GM12878 (cell line): ENCODE measurements around the gene HIVEP3. TPM values are rescaled to one million over a fixed set of nuclear protein-coding genes. Genes with fewer than 3 reads are reported as not detected.
A peak's percentile ranks its signal among the peaks of the same experiment; 100 is the strongest.

Experiments
- ATAC-seq: fragments of 200-7000 bp; cut with Tn5 transposase; 3 replicates; pipeline ENCODE4 v1.9.1; 2020; ENCODE audit warnings: mild to moderate bottlenecking, moderate library complexity
- BruUV-seq: library from RNA; stranded (reverse); fragments of 400-500 nt; replicated peaks from 2 replicates; lab custom pipeline; 2021; lab: Mats Ljungman, UMichigan
- CTCF ChIA-PET: fragments of 300-600 bp; sonication (Branson Sonifier 250); formaldehyde crosslinking; extraction: SDS; loops from one replicate; lab custom pipeline; 2021; ENCODE audit warnings: inconsistent platforms; lab: Yijun Ruan, JAX
- POLR2A ChIA-PET: fragments of 350-600 bp; formaldehyde crosslinking; extraction: SDS; loops from one replicate; lab custom pipeline; 2021; ENCODE audit warnings: inconsistent platforms; lab: Charles Lee
- RAD21 ChIA-PET: fragments of 300-600 bp; sonication (Branson Sonifier 250); formaldehyde crosslinking; loops from one replicate; lab custom pipeline; 2023; ENCODE audit warnings: antibody characterized with exemption; ENCODE audit not compliant: unreplicated experiment; lab: Charles Lee
- SMC1A ChIA-PET: fragments of 300-600 bp; sonication (Branson Sonifier 250); formaldehyde crosslinking; loops from one replicate; lab custom pipeline; 2023; ENCODE audit not compliant: unreplicated experiment, uncharacterized antibody; lab: Charles Lee
- DNase-seq: peaks from one replicate; pipeline ENCODE4 v3.0.0-alpha.2; 2011; ENCODE audit warnings: low read depth, low spot score
- FAIRE-seq: peaks from 3 replicates; lab custom pipeline; 2011; peaks lifted over from hg19 to GRCh38; lab: Jason Lieb, UNC
- H2AFZ ChIP-seq: 2 replicates; pipeline ENCODE4 v1.6.0; 2011; ENCODE audit warnings: low read depth, low read length, control low read depth; ENCODE audit not compliant: control insufficient read depth
- H3K27ac ChIP-seq: 2 replicates; pipeline ENCODE4 v1.5.1; 2011; ENCODE audit warnings: control low read depth; ENCODE audit not compliant: control insufficient read depth, insufficient read depth
- H3K27me3 ChIP-seq, 2 experiments: replicated peaks in 1 of 2; 2 replicates each; pipeline versions ENCODE4 v1.6.0 to v1.6.1; 2011; ENCODE audit warnings: low read length in 1 of 2; ENCODE audit not compliant: control insufficient read depth in 2 of 2, insufficient read depth in 2 of 2
- H3K36me3 ChIP-seq, 2 experiments: 2 replicates each; pipeline ENCODE4 v1.5.1; 2011; ENCODE audit warnings: low read length in 1 of 2; ENCODE audit not compliant: control insufficient read depth in 2 of 2, insufficient read depth in 2 of 2
- H3K4me1 ChIP-seq: 2 replicates; pipeline ENCODE4 v1.6.1; 2011; ENCODE audit warnings: mild to moderate bottlenecking, low read length, moderate library complexity, mixed read lengths; ENCODE audit not compliant: control insufficient read depth, insufficient read depth
- H3K4me2 ChIP-seq: 2 replicates; pipeline ENCODE4 v1.6.0; 2011; ENCODE audit warnings: control low read depth; ENCODE audit not compliant: control insufficient read depth, insufficient read depth
- H3K4me3 ChIP-seq: fragments of 200-600 bp; sonication (generic); 2 replicates; pipeline ENCODE4 v1.5.1; 2016
- H3K79me2 ChIP-seq: 2 replicates; pipeline ENCODE4 v1.6.0; 2011; ENCODE audit warnings: low read length; ENCODE audit not compliant: control insufficient read depth, insufficient read depth
- H3K9ac ChIP-seq: 2 replicates; pipeline ENCODE4 v1.8.0; 2011; ENCODE audit warnings: low read length, control low read depth, mixed read lengths; ENCODE audit not compliant: control insufficient read depth, insufficient read depth
- H3K9me3 ChIP-seq: replicated peaks from 3 replicates; pipeline ENCODE4 v1.5.1; 2011; ENCODE audit warnings: mild to moderate bottlenecking, low read length; ENCODE audit not compliant: control insufficient read depth, insufficient read depth
- H4K20me1 ChIP-seq: 2 replicates; pipeline ENCODE4 v1.6.0; 2011; ENCODE audit not compliant: control insufficient read depth, insufficient read depth
- ASH2L ChIP-seq: fragments of 300-600, 200-600 bp; sonication (generic); IDR thresholded peaks from 2 replicates; pipeline ENCODE4 v1.6.1; 2017; ENCODE audit warnings: low read depth, mild to moderate bottlenecking, borderline replicate concordance
- ATF2 ChIP-seq: IDR thresholded peaks from 2 replicates; pipeline ENCODE4 v1.6.1; 2012; ENCODE audit warnings: low read length, inconsistent platforms
- BCL11A ChIP-seq: IDR thresholded peaks from 2 replicates; pipeline ENCODE4 v1.6.1; 2011; ENCODE audit warnings: low read depth, low read length
- CHD2 ChIP-seq: IDR thresholded peaks from 2 replicates; pipeline ENCODE4 v1.6.1; 2011; ENCODE audit warnings: low read depth, low read length, improper control_type of control experiment, borderline replicate concordance
- CREB1 ChIP-seq: IDR thresholded peaks from 2 replicates; pipeline ENCODE4 v1.6.1; 2012; ENCODE audit warnings: low read depth, mild to moderate bottlenecking, inconsistent platforms
- CREM ChIP-seq: IDR thresholded peaks from 2 replicates; pipeline ENCODE4 v1.6.1; 2014; ENCODE audit warnings: antibody characterized with exemption, low read depth
- EED ChIP-seq: sonication (generic); IDR thresholded peaks from 2 replicates; pipeline ENCODE4 v1.6.1; 2016; ENCODE audit warnings: antibody characterized with exemption, low read depth
- IKZF1 ChIP-seq: fragments of 450-650 bp; conservative IDR thresholded peaks from 2 replicates; pipeline ENCODE4 v1.6.1; 2017; ENCODE audit warnings: antibody characterized with exemption, mild to moderate bottlenecking
- IRF4 ChIP-seq: IDR thresholded peaks from 2 replicates; pipeline ENCODE4 v1.6.1; 2011; ENCODE audit warnings: low read depth, low read length
- JUNB ChIP-seq: IDR thresholded peaks from 2 replicates; pipeline ENCODE4 v1.6.1; 2016; ENCODE audit warnings: antibody characterized with exemption, mild to moderate bottlenecking
- NFIC ChIP-seq: IDR thresholded peaks from 2 replicates; pipeline ENCODE4 v1.6.1; 2012; ENCODE audit warnings: low read depth, mild to moderate bottlenecking, inconsistent platforms, low read length, moderate library complexity
- NFXL1 ChIP-seq: fragments of 450-650 bp; IDR thresholded peaks from 2 replicates; pipeline ENCODE4 v1.6.1; 2017; ENCODE audit warnings: antibody characterized with exemption, mild to moderate bottlenecking, borderline replicate concordance
- RELB ChIP-seq: fragments of 450-650 bp; IDR thresholded peaks from 2 replicates; pipeline ENCODE4 v1.6.1; 2017; ENCODE audit warnings: low read depth, mild to moderate bottlenecking, moderate library complexity
- REST ChIP-seq: IDR thresholded peaks from 2 replicates; pipeline ENCODE4 v1.6.1; 2012; ENCODE audit warnings: mild to moderate bottlenecking, low read depth, low read length
- TCF3 ChIP-seq: IDR thresholded peaks from 2 replicates; pipeline ENCODE4 v1.6.1; 2012; ENCODE audit warnings: low read depth, mild to moderate bottlenecking, low read length, borderline replicate concordance; ENCODE audit not compliant: insufficient read depth
- WGBS: methylation state at CpG from one replicate; pipeline ENCODE4 v1.1.6; 2016; ENCODE audit warnings: low lambda C conversion rate; ENCODE audit not compliant: insufficient replicate concordance, insufficient coverage; ENCODE audit errors: missing lambda C conversion rate; 5-methylcytosine and 5-hydroxymethylcytosine counted together
- in situ Hi-C: fragments of 300-500 bp; cut with MboI; formaldehyde crosslinking; loops from 9 replicates; pipeline ENCODE4 v1.14.3; 2018; ENCODE audit warnings: mixed read lengths
- intact Hi-C: fragments of 100-400 bp; cut with micrococcal nuclease; formaldehyde crosslinking; loops from one replicate; pipeline ENCODE4 v1.14.2; 2022; ENCODE audit not compliant: unreplicated experiment
- polyA plus RNA-seq, 11 experiments: library from polyadenylated mRNA; depleted of rRNA in 4 of 11; unstranded in 6 of 11; stranded (reverse) in 5 of 11; fragments of >200 nt; fragmentation: Nextera tagmentation in 4 of 11; fragmentation: Illumina TruSeq in 1 of 11; extraction: Ambion mirVana in 4 of 11; extraction: Trizol in 1 of 11; gene quantifications; 1 replicate in 1 of 11; 2 replicates in 10 of 11; pipeline versions ENCODE4 v1.2.1 to v1.2.3, GENCODE V29; 2011 to 2016; ENCODE audit warnings: inconsistent platforms in 2 of 11, missing spikeins in 2 of 11, low read depth in 1 of 11
- total RNA-seq, 4 experiments: library from RNA; depleted of rRNA in 3 of 4; stranded (reverse); fragments of >200 nt in 3 of 4; fragmentation: Illumina TruSeq in 1 of 4; extraction: Trizol in 1 of 4; gene quantifications; 2 replicates each; pipeline versions ENCODE4 v1.2.1 to v1.2.3, GENCODE V29; 2013 to 2021

HIVEP3 gene
- total and polyA plus RNA-seq, 10 of the 15 experiments (the other 5 are each of a cell fraction or from before 2014, with no cell fraction given): 1.8 to 13.6 (median 3.8) TPM

GRCh38 chr1:41809692-41810091 lies 109.0 kb downstream of the HIVEP3 start:
- CTCF ChIA-PET: interaction anchor here (0.7 to 4.7 kb wide), 12 partner anchors 9 to 294 kb away, joined by 3 to 35 read pairs (median 3); no protein-coding TSS in a partner anchor
- SMC1A ChIA-PET: interaction anchor here (0.6 to 5.1 kb wide), 18 partner anchors 9 to 415 kb away, joined by 3 to 36 read pairs (median 4); no protein-coding TSS in a partner anchor
- RAD21 ChIA-PET: interaction anchor here (0.6 to 4.7 kb wide), 15 partner anchors 10 to 364 kb away, joined by 3 to 42 read pairs (median 6); no protein-coding TSS in a partner anchor
- Histone ChIP-seq H3K4me1 (peaks cover 66% of the 10 kb centered on the region), H3K36me3 (no peaks in the 10 kb centered on the region), H3K27ac (peak overlapping the region; percentile 24), H3K9ac (no peak overlapping the region), H3K4me3 (no peak overlapping the region), H3K9me3 (no peaks in the 10 kb centered on the region), H3K79me2 (0 out of 2 replicates have a peak, but pooled peaks cover 3% of the 10 kb centered on the region), H3K27me3 (no peaks in the 10 kb centered on the region), H3K4me2 (peak overlapping the region; percentile 35; the same call in 1 of the 2 replicates), H2AFZ (no peak overlapping the region), H4K20me1 (no peaks in the 10 kb centered on the region; the same call in 1 of the 2 replicates)
- BruUV-seq: no TSS peak
- ATAC-seq (peak; percentile 27), DNase-seq (no peak), FAIRE-seq (no peak)
- 4% methylated on average over 3 of the region's 3 CpGs for WGBS
- POLR2A ChIA-PET: interaction anchor here (0.7 to 1.8 kb wide), 2 partner anchors 61 to 71 kb away, joined by 3 to 6 read pairs; no protein-coding TSS in a partner anchor
- intact Hi-C loops: loop anchor here (2.0 to 10.0 kb wide), 5 partner anchors 147 to 335 kb away; no protein-coding TSS in a partner anchor
- in situ Hi-C loops: no loop called here
- peak; percentile 69; the same call in 1 of the 2 replicates for TF ChIP-seq NFIC
- TF ChIP-seq EED: peak; percentile 51; the same call in 1 of the 2 replicates
- TF ChIP-seq CREB1: peak; percentile 13; the same call in 1 of the 2 replicates
- no peak for TF ChIP-seq CHD2
- TF ChIP-seq IKZF1: peak; percentile 53
- TF ChIP-seq CREM: 0 out of 2 replicates have a peak, but pooled peaks have one; percentile 34
- no peak for TF ChIP-seq BCL11A
- TF ChIP-seq RELB: peak; percentile 18; the same call in 1 of the 2 replicates
- TF ChIP-seq ASH2L: no peak
- no peak for TF ChIP-seq NFXL1
- TF ChIP-seq JUNB: peak; percentile 58
- TF ChIP-seq IRF4: 0 out of 2 replicates have a peak, but pooled peaks have one; percentile 14
- peak; percentile 65 for TF ChIP-seq ATF2
- no peak for TF ChIP-seq REST
- 0 out of 2 replicates have a peak, but pooled peaks have one; percentile 8 for TF ChIP-seq TCF3
